GM19397 (cell line): ENCODE data around the gene AGMO.
"Not testable (repeated sequence)": the region's sequence is repeated elsewhere in the genome, so short reads cannot be mapped to it uniquely, and the experiment has no call there.

Source experiments
- ATAC-seq: cut with Tn5 transposase; IDR thresholded peaks from one replicate; pipeline ENCODE4 v1.9.1; 2021; ENCODE audit warnings: mild to moderate bottlenecking, moderate library complexity; ENCODE audit not compliant: unreplicated experiment

Gene AGMO

GRCh38 chr7:15330943-15331342 lies 230.9 kb downstream of the AGMO start:
- no peak for ATAC-seq

DNA sequence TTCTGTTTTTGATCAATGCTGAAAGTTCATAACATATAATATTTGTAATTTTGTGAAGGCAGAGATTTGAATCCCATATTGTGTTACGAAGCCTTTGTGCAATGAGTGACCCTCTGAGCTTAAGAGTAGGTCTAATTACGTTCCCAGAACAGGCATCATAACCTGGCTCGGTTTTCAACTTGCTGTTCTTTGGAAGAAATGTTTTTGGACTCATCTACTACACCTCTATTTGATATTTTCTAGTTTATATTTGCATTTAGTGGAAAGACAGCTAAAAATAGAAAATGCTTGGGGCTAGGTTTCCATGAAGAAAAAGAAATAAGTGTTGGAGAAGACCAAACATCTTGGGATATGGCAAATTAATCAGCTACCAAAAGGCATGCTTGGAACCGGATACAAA lies 234.8 kb downstream of the AGMO start:
- no peak for ATAC-seq

DNA sequence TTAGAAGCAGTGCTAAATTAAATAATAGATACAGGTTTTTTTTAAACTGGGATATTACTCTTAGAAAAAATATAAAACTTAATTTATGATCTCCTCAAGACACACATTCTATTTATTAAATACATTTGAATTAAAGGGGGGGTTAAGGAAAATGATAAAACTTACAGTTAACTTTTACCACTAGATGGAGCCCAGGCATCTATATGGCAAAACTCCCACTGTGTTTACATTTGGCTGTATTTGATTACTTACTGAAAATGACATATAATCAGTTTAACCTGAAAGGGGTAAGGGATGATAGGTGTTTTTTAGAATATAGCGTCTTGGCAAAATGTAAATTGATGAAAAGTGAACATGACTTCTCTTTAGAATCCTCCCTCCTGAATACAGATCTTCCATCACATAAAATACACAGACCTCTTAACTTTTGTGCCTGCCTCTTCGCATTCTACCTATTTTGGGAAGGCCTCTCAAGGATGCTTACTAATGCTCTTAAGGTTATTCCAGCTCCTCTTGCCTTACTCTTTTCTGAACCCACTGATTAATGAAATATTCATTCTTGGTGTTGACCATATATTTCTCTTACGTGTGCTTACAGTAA lies 235.7 kb downstream of the AGMO start:
- no peak for ATAC-seq

- no peak for ATAC-seq
Measured at GRCh38 chr7:15323550-15323949, 238.3 kb downstream of the AGMO start.

DNA sequence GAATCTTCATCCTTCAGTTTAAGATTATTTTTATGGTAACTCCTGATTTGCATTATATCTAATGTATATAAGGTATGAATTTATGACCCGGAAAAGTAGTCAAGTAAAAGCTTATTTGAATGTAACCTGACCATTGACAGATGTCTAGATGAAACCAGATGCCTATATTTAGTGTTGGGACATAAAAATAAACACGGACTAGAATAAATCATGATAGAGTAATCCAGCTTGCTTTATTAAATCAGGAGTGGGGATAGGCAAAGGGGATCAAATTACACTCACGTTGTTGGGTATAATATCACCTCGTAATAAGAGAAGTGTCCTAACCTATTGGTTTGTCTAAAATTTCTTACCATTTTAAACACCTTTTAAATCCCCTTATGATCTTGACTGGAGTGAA lies 244.6 kb downstream of the AGMO start:
- no peak for ATAC-seq

GRCh38 chr7:15315678-15316077 lies 246.1 kb downstream of the AGMO start:
- no peak for ATAC-seq

DNA sequence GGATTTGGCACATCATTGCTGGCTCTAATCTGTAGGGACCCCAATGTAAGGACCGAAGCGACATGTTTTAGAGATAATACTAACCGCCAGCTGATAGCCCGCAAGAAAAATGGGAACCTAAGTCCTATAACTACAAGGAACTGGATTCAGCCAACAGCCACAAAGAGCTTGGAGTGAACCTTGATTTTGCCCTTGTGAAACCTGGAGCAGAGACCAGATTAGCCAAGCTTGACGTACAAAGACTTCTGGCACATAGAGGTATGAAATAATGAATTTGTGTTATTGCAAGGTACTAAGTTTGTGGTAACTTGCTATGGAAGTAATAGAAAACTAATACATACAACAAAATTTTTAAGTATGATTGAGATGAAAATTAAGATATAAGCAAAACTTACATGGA lies 246.9 kb downstream of the AGMO start:
- ATAC-seq, result no peak

DNA sequence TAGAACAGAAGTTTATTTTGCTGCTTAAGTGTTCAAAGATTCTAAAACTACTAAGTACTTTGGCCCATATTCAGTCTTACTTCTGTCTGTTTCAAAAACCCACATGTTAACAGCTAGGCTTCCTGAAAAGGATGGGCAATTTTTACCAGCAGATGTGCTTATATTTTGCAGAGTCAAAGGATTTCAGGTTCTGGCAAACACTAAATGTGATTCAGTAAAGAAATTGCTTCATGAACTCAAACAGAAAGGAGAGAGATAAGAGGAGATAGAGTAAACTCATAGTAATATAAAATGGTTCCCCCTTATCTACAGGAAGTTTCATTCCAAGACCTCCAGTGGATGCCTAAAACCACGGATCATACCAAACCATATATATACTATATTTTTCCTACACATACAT lies 248.5 kb downstream of the AGMO start:
- no peak for ATAC-seq

GRCh38 chr7:15309872-15310271 lies 251.9 kb downstream of the AGMO start:
- ATAC-seq, result no peak

DNA sequence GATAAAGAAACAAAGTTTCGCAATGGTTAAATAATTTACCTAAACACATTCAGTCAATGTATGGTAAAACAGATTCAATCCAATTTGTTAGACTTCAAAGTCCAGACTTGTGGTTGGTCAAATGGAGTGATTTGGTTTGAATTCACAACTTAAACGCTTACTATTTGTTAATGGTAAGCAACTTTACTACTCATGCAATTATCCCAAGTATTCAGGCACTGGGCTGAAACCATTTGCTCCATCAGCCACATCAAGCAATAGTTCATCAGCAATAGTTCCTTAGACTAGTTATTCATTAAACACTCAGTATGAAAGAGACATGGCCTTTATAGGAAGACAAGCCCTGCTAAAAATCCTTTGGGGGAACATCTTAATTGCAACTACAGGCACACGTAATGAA lies 253.0 kb downstream of the AGMO start:
- ATAC-seq, result no peak

DNA sequence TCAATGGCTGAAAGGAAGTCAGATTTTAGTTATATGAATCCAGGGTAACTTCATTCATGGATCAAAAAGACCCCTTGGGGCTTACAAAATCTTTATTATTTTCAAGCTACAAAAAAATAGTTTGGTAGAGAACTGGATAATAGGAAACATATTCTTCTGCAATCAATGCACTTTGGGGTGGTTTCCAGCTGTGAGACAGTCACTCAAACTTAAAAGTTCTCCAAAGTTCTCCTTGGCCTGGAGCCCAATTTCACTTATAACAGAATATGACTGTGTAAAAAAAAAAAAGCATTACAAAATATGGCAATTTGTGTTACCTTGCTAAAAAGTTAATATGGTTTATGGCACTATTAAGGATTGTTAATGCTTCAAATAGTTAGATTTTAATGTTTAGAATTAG lies 255.5 kb downstream of the AGMO start:
- no peak for ATAC-seq

DNA sequence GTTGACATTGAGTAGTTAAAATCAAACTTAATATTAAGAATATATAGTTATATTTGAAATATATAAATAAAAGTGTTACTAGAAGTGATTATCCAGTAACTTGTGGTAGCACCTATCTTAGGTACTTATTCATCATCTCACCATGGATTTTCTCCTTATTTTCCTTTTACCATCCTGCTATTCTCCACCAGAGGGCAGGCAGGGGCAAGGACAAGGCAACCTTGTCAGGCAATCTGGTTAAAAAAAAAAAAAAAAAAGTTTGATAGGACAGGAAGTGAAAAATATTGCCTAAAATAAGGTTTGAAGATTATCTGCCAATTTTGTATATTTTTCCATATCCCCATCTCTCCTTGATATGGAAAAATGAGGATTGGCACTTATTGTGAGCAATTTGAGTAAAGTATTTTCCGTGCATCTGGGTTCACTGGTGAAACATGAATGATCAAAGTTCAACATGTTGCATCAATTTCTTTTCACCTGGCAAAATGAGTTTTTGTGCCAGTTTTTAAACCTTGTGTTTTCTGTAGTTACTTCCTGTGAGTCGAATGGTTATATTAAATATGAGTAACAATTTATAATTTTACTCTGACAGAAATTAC lies 256.7 kb downstream of the AGMO start:
- ATAC-seq, result no peak

DNA sequence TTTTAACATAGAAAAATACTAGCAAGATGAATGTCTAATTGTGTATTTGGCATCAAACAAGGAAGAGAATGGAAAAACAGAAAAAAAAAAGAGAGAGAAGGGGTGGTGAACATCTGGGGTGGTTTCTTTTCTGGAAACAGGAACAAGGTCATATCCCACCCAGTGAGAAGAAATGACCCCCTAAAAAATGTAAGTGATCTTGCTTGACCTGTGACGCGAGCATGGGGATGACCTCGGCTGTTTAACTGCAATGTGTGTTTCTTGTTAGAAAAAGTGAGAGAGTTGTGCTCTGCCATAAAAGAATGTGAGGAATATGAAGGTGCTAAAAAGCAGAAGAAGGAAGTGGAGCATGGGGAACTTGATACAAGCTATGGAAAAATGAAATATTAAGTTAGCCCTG lies 258.5 kb downstream of the AGMO start:
- no peak for ATAC-seq

- ATAC-seq, result not testable (repeated sequence)
Measured at GRCh38 chr7:15300986-15301385, 260.8 kb downstream of the AGMO start.

GRCh38 chr7:15292138-15292537 lies 269.7 kb downstream of the AGMO start:
- ATAC-seq, result no peak

DNA sequence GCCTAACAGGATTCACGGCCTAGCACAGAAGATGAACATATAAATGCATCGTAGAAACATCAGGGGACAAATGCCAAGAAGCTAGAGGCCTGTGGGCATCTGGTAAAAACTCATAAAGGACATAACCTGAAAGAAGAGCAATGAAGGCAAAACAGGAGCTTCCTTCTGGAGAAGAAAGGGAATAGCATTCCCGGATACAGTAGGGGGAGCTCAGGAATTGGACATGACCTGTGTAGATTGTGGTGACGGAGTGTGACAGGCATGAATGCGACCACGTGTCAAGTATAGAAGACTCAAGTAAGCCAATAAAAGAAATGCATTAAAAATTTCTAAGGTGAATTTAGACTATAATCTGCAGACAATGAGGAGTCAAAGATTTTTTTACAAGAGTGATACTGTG lies 270.1 kb downstream of the AGMO start:
- no peak for ATAC-seq

- no peak for ATAC-seq
Measured at GRCh38 chr7:15288741-15289140, 273.1 kb downstream of the AGMO start.

GRCh38 chr7:15284396-15284795 lies 277.4 kb downstream of the AGMO start:
- no peak for ATAC-seq

DNA sequence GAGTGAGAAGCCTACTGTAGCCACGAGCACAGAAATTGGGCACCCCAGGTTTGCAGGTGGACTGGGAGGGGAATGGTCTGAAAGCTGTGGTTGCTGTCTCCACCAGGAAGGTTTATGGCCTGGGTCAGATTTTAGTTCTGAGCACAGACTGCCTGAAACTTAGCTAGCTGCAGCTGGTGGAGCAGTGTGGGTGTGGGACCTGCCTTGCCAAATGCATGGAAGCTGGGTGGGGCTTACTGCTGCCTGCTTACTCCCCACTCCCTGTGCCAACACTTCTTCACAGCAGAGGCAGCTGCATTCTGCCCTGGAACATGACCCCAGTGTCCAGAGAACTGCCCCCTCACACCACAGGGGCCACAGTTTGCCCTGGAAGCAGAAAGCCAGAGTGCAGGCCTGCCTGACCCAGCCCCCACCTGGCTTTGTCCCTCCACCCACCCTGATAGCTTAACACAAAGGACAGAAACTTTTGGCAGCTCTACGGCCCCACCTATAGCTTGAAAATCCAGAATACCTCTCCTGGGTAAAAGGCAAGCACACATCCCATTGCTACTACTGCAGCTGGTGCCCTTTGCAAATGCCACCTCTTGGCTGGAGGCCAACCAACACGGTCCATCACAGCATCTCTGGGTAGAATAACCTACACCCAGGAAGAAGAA lies 281.6 kb downstream of the AGMO start:
- no peak for ATAC-seq

DNA sequence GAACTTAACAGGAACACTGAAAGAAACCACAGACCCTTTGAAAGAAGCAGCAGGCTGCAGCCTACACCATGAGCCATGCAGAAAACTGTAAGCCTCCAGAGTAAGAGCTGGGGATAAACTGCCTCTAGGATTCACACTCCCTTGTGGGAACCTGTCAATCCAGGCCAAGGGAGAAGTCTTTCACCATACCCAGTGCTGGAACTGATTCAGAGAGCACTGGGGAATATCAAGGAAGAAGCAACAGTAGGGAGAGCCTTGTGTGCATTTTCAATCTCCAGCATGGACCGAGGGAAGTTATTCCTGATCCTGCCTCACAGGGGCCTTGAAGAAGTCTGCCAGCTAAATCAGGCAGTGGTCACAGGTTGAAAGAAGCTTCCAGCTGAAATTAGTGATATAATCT lies 282.2 kb downstream of the AGMO start:
- no peak for ATAC-seq

GRCh38 chr7:15257689-15258088 lies 304.1 kb downstream of the AGMO start:
- no peak for ATAC-seq

DNA sequence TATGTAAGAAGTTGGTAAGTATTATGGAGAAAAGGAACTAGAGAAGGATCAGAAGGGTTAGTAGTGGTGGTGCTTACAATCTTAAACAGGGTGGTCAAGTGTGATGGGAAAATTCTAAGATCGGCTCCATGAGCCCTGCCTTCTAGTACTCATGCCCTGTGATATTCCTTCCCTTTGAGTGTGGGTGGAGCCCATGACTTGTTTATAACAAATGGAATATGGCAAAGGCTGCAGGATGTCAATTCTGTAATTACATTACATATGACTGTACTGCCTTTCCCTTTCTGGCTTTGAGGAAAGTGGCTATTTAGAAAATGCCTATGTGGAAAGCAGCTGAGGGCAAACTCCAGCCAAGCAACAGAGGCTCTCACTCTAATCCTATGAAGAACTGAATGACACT lies 309.6 kb downstream of the AGMO start:
- no peak for ATAC-seq

DNA sequence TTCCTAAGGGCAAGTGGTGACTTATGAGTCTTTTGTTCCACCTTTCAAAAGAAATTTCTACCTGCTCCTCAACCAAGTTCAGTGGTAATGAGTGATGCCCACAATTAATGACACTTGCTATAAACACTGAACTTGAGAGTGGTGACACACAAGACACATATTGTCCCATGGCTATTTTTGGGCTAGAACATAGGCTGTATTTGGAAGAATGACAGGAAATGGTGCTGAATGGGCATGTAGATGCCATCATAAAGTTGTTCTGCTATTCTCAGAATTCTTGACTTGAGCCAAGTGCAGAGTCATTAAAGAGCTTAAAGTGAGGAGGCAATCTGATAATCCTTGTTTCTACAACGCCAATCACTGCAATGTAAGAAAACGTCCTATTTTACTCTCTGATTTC lies 313.3 kb downstream of the AGMO start:
- ATAC-seq, result no peak
